Measurements from ENCODE around the gene NEDD4L.

The NEDD4L gene

GRCh38 chr18:58180738-58181353, 136.8 kb downstream of the NEDD4L start:
- peak; percentile 31 to 42 for DNase-seq (ENCODE audit: low read depth in 2 of 2)

- no peak for DNase-seq (ENCODE audit: low read depth in 2 of 2)
Measured at GRCh38 chr18:58181988-58182387, 138.0 kb downstream of the NEDD4L start.

GRCh38 chr18:58183226-58183625, 139.2 kb downstream of the NEDD4L start:
- DNase-seq (ENCODE audit: low read depth in 2 of 2), result no peak

GRCh38 chr18:58186258-58186948, 142.4 kb downstream of the NEDD4L start:
- DNase-seq (ENCODE audit: low read depth in 2 of 2), result no peak

- no peak for DNase-seq (ENCODE audit: low read depth in 2 of 2)
Measured at GRCh38 chr18:58187674-58188073, 143.6 kb downstream of the NEDD4L start.

- DNase-seq (ENCODE audit: low read depth in 2 of 2), result no peak
Measured at GRCh38 chr18:58188996-58189395, 145.0 kb downstream of the NEDD4L start.

- no peak for DNase-seq (ENCODE audit: low read depth in 2 of 2)
Measured at GRCh38 chr18:58190842-58191530, 147.0 kb downstream of the NEDD4L start.

- DNase-seq (ENCODE audit: low read depth in 2 of 2), result no peak
Measured at GRCh38 chr18:58191626-58192025, 147.6 kb downstream of the NEDD4L start.

GRCh38 chr18:58192519-58192918, 148.5 kb downstream of the NEDD4L start:
- DNase-seq (ENCODE audit: low read depth in 2 of 2), result no peak

GRCh38 chr18:58194028-58194427, 150.0 kb downstream of the NEDD4L start:
- DNase-seq (ENCODE audit: low read depth in 2 of 2), result no peak

- no peak for DNase-seq (ENCODE audit: low read depth in 2 of 2)
Measured at GRCh38 chr18:58195278-58195765, 151.3 kb downstream of the NEDD4L start.

GRCh38 chr18:58196164-58196563, 152.1 kb downstream of the NEDD4L start:
- no peak for DNase-seq (ENCODE audit: low read depth in 2 of 2)

GRCh38 chr18:58196881-58197872, 153.2 kb downstream of the NEDD4L start:
- DNase-seq (ENCODE audit: low read depth in 2 of 2), result no peak

- DNase-seq (ENCODE audit: low read depth in 2 of 2), result no peak
Measured at GRCh38 chr18:58201268-58201667, 157.2 kb downstream of the NEDD4L start.

GRCh38 chr18:58201733-58202730, 158.0 kb downstream of the NEDD4L start:
- no peak for DNase-seq (ENCODE audit: low read depth in 2 of 2)

GRCh38 chr18:58204776-58205442, 160.9 kb downstream of the NEDD4L start:
- no peak for DNase-seq (ENCODE audit: low read depth in 2 of 2)

GRCh38 chr18:58205443-58206160, 161.6 kb downstream of the NEDD4L start:
- no peak for DNase-seq (ENCODE audit: low read depth in 2 of 2)

- DNase-seq (ENCODE audit: low read depth in 2 of 2), result no peak
Measured at GRCh38 chr18:58207520-58208152, 163.6 kb downstream of the NEDD4L start.

All from stimulated activated CD4-positive, alpha-beta T cell treated with anti-CD3 and anti-CD28 coated beads, Interleukin-1b, Interleukin-23, amount 100 ng/mL, for 1 hour (primary cell).